Measurements from ENCODE around the gene TAAR1. TPM values are rescaled to one million over a fixed set of nuclear protein-coding genes. Genes with fewer than 3 reads are reported as not detected.
A peak's percentile ranks its signal among the peaks of the same experiment; 100 is the strongest.
"Not testable (repeated sequence)": the region's sequence is repeated elsewhere in the genome, so short reads cannot be mapped to it uniquely, and the experiment has no call there.

The TAAR1 gene
- total RNA-seq, 4 donors from 2014 or later, result not detected

DNA sequence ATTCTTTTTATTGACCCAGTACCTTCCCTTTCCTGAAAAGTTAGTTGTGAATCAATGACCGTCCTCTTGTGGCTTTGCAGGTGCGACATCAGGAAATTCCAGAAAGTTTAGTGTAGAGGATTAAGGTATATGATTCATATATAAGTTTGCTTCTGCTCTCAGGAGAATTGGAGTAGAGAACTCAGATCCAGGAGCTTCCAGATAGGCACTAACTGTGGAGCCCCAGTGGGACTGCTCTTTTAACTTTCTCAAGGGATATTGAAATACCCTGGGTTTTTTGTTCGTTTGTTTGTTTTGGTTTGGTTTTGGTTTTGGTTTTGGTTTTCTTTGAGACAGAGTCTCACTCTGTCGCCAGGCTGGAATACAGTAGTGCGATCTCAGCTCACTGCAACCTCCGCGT lies 44.4 kb downstream of the TAAR1 start:
- no peaks in the 10 kb centered on the region for H3K9me3 ChIP-seq
- no peaks in the 10 kb centered on the region for H3K27me3 ChIP-seq
- DNase-seq, result no peak
- H3K4me3 ChIP-seq, result peak overlapping the region; percentile 18 to 48 (median 31)
- H3K36me3 ChIP-seq, result no peaks in the 10 kb centered on the region
- no peak for TF ChIP-seq POLR2A (IDR thresholded peaks at IDR 0.05)
- TF ChIP-seq, protein P1, sequence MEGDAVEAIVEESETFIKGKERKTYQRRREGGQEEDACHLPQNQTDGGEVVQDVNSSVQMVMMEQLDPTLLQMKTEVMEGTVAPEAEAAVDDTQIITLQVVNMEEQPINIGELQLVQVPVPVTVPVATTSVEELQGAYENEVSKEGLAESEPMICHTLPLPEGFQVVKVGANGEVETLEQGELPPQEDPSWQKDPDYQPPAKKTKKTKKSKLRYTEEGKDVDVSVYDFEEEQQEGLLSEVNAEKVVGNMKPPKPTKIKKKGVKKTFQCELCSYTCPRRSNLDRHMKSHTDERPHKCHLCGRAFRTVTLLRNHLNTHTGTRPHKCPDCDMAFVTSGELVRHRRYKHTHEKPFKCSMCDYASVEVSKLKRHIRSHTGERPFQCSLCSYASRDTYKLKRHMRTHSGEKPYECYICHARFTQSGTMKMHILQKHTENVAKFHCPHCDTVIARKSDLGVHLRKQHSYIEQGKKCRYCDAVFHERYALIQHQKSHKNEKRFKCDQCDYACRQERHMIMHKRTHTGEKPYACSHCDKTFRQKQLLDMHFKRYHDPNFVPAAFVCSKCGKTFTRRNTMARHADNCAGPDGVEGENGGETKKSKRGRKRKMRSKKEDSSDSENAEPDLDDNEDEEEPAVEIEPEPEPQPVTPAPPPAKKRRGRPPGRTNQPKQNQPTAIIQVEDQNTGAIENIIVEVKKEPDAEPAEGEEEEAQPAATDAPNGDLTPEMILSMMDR (IDR thresholded peaks at IDR 0.05), result no peak
- H3K27ac ChIP-seq, result peak overlapping the region in 1 of 4 donors; percentile 52
- no peaks in the 10 kb centered on the region for H3K4me1 ChIP-seq

DNA sequence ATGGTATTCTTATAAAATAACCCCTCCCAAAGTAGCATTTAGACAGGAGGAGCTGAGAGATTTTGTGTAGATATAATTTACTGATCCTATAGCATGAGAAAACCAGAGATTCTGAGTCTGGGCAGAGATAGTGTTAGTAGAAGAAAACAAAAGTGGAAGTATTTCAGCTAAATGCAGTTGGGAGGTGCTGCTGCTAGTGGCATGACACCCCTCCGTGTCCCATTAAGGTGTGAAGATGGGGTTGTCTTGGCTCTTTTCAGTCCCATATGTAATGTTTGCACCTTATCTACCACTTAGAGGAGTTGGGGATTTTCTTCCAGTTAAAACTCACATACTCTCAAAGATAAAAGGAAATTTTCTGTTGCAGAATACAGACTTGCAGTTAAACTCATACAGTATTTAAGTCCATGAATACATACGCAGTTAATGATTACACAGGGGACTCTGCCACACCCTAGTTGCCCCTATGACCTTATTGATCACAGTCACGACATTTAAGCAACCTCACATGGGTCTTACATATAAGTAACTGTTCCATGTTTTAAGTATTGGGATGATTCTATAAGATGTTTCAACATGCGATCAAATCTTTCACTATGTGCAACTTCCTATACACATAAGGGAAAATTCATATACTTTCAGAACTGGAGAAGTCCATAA lies 46.4 kb downstream of the TAAR1 start:
- Histone ChIP-seq H3K36me3 (no peaks in the 10 kb centered on the region), H3K9me3 (no peaks in the 10 kb centered on the region), H3K4me3 (peak overlapping the region in 2 of 4 donors; percentile 26 to 35), H3K27me3 (no peaks in the 10 kb centered on the region), H3K4me1 (no peaks in the 10 kb centered on the region), H3K27ac (peak overlapping the region in 2 of 4 donors; percentile 47 to 52)
- TF ChIP-seq, protein P1 (IDR thresholded peaks at IDR 0.05), result no peak
- no peak for TF ChIP-seq POLR2A (IDR thresholded peaks at IDR 0.05)
- peak in 1 of 3 donors; percentile 65 for DNase-seq

DNA sequence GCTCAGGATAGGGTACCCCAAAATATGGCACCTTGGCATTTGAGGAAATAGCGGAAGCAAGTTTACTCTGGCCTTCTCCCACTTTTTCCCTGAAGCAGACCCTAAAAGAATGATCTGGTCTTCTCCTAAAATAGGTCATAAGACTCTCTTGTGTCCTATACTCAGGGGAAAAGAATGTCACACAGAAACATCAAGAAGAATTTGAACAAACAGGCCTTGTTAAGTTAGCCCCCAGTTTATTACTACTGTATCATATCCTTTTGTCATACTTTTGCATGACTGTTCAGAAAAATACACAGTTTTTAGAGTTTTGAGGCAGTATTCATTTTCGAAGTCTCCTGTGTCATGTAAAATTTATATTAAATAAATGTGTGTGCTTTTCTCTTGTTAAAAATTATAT lies 47.4 kb downstream of the TAAR1 start:
- TF ChIP-seq POLR2A (IDR thresholded peaks at IDR 0.05), result no peak
- TF ChIP-seq, protein P1 (IDR thresholded peaks at IDR 0.05), result no peak
- no peaks in the 10 kb centered on the region for H3K4me1 ChIP-seq

DNA sequence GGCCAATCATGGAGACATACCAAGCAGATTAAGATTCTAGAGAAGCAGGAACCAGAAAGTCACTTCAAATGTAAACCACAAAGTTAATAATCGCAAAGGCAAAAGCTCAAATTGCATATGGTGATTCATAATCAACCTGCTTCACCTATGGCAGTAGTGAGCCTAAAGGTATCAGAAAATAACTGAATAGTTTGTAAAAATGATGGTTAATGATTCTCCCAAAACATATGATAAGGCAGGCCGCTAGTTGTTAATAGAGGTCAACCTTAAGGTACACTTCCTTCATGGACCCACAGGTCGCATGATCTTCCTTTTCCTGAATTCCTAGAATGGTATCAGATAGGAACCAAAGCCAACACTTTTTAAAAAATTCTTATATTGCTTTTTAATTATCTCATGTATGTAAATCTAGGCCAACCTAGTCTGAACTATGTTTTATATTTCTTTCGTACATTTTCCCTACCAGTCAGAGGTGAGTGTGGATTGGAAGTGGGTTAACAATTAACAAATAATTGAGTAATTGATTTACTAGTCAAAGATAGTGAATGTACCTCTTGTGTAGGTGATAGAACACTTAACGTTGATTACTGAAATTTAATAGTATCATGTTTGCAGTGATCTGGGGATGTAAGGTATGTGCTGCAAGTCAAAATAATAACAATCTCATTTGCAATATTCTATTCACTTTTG lies 51.3 kb downstream of the TAAR1 start:
- H3K4me3 ChIP-seq, result peak overlapping the region in 1 of 4 donors; percentile 10
- no peaks in the 10 kb centered on the region for H3K4me1 ChIP-seq

More for the DNA sequence above, 47.4 kb downstream of the TAAR1 start:
- no peaks in the 10 kb centered on the region for H3K36me3 ChIP-seq
- H3K27ac ChIP-seq, result no peak overlapping the region
- no peak for DNase-seq
- no peaks in the 10 kb centered on the region for H3K27me3 ChIP-seq
- H3K9me3 ChIP-seq, result no peaks in the 10 kb centered on the region
- no peak overlapping the region for H3K4me3 ChIP-seq

DNA sequence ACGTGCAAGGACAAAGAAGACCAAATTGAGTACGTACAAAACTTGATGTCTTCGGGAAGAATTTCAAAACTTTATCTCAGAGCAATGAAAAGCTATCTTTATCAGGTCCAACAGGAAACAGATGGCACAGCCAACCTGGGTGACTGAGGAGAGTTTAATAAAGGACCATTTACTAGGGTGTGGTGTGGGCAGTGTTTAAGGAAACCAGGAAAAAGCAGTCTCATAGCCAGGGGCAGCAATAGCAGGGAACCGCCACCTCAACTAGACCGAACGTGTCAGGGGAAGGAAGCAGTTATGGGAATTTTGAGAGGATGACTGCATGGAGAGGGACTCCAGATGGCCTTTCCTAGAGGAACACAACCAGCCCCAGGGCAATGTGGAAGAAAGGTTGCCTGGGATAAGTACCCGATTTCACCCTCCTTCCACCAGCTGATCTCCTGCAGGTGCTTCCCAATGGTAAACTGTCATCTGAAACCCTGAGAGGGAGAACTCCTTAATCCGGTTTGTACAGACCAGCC lies 54.3 kb downstream of the TAAR1 start:
- H3K27me3 ChIP-seq, result no peaks in the 10 kb centered on the region
- H3K36me3 ChIP-seq, result no peaks in the 10 kb centered on the region
- DNase-seq, result no peak
- TF ChIP-seq, protein P1 (IDR thresholded peaks at IDR 0.05), result no peak
- no peak for TF ChIP-seq POLR2A (IDR thresholded peaks at IDR 0.05)
- H3K9me3 ChIP-seq, result no peaks in the 10 kb centered on the region
- no peak overlapping the region for H3K27ac ChIP-seq
- H3K4me1 ChIP-seq, result no peaks in the 10 kb centered on the region
- H3K4me3 ChIP-seq, result no peak overlapping the region

More for the DNA sequence above, 51.3 kb downstream of the TAAR1 start:
- TF ChIP-seq POLR2A (IDR thresholded peaks at IDR 0.05), result no peak
- TF ChIP-seq, protein P1 (IDR thresholded peaks at IDR 0.05), result peak in 3 of 6 experiments; percentile 12 to 21 (median 16)
- Histone ChIP-seq H3K27me3 (no peaks in the 10 kb centered on the region), H3K27ac (peak overlapping the region in 2 of 4 donors; percentile 23 to 30), H3K9me3 (no peaks in the 10 kb centered on the region), H3K36me3 (no peaks in the 10 kb centered on the region)
- no peak for DNase-seq

DNA sequence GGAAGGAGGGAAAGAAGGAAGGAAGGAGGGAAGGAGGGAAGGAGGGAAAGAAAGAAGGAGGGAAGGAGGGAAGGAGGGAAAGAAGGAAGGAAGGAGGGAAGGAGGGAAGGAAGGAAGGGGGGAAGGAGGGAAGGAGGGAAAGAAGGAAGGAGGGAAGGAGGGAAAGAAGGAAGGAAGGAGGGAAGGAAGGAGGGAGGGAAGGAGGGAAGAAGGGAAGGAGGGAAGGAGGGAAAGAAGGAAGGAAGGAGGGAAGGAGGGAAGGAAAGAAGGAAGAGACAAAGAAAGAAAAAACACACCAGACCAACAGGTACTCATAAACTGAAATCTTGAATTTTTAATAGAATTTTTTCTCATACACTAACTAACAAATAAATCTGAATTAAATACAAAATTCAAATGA lies 58.1 kb downstream of the TAAR1 start:
- H3K4me1 ChIP-seq, H3K9me3 ChIP-seq, H3K36me3 ChIP-seq, H3K27ac ChIP-seq, H3K27me3 ChIP-seq, DNase-seq, H3K4me3 ChIP-seq: not testable (repeated sequence)

Data from Peyer's patch (tissue), 4 donors.